ENCODE results near the gene KLHL35.

Gene KLHL35

GRCh38 chr11:75374646-75375045 lies 58.4 kb downstream of the KLHL35 start:
- Histone ChIP-seq H3K4me3 (no peak overlapping the region), H3K27ac (no peak overlapping the region)

GRCh38 chr11:75373201-75373600 lies 59.8 kb downstream of the KLHL35 start:
- no peak for DNase-seq (ENCODE audit: low spot score)
- no peak overlapping the region for H3K27ac ChIP-seq
- TF ChIP-seq CTCF (IDR thresholded peaks at IDR 0.05), result no peak
- no peak overlapping the region for H3K4me3 ChIP-seq

More at GRCh38 chr11:75374646-75375045, 58.4 kb downstream of the KLHL35 start:
- TF ChIP-seq CTCF (IDR thresholded peaks at IDR 0.05), result no peak
- no peak for DNase-seq (ENCODE audit: low spot score)

Measured in coronary artery (tissue), 2 donors.